ENCODE data around the gene MMP25.
"Not testable (repeated sequence)": the region's sequence is repeated elsewhere in the genome, so short reads cannot be mapped to it uniquely, and the experiment has no call there.

MMP25 gene

GRCh38 chr16:3051009-3051408 is 4.6 kb downstream of the MMP25 start:
- TF ChIP-seq, protein P1, sequence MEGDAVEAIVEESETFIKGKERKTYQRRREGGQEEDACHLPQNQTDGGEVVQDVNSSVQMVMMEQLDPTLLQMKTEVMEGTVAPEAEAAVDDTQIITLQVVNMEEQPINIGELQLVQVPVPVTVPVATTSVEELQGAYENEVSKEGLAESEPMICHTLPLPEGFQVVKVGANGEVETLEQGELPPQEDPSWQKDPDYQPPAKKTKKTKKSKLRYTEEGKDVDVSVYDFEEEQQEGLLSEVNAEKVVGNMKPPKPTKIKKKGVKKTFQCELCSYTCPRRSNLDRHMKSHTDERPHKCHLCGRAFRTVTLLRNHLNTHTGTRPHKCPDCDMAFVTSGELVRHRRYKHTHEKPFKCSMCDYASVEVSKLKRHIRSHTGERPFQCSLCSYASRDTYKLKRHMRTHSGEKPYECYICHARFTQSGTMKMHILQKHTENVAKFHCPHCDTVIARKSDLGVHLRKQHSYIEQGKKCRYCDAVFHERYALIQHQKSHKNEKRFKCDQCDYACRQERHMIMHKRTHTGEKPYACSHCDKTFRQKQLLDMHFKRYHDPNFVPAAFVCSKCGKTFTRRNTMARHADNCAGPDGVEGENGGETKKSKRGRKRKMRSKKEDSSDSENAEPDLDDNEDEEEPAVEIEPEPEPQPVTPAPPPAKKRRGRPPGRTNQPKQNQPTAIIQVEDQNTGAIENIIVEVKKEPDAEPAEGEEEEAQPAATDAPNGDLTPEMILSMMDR (IDR thresholded peaks at IDR 0.05; ENCODE audit: control insufficient read depth, extremely low read depth, insufficient read depth) = no peak
- DNase-seq (ENCODE audit: low read depth) = no peak
- H3K4me3 ChIP-seq (ENCODE audit: low read depth, low read length) = no peak overlapping the region

DNA sequence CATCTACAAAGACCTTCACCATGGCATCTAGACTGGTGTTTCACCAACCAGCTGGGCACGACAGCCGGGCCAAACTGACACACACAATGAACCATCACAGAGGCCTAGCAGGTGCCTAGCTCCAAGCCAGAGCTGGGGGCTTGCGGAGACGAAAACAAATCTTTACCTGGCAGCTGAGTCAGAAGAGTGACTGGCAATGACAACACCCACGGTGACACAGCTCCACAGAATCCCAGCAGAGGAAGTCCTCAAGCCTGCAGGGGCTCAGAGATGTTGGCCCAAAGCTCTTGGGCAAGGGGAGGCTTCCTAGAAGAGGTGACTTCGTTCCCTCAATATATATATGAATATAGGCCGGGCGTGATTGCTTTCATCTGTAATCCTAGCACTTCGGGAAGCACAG is 5.1 kb downstream of the MMP25 start:
- no peak for DNase-seq (ENCODE audit: low read depth)
- no peak overlapping the region for H3K4me3 ChIP-seq (ENCODE audit: low read depth, low read length)
- TF ChIP-seq, protein P1 (IDR thresholded peaks at IDR 0.05; ENCODE audit: control insufficient read depth, extremely low read depth, insufficient read depth) = no peak

DNA sequence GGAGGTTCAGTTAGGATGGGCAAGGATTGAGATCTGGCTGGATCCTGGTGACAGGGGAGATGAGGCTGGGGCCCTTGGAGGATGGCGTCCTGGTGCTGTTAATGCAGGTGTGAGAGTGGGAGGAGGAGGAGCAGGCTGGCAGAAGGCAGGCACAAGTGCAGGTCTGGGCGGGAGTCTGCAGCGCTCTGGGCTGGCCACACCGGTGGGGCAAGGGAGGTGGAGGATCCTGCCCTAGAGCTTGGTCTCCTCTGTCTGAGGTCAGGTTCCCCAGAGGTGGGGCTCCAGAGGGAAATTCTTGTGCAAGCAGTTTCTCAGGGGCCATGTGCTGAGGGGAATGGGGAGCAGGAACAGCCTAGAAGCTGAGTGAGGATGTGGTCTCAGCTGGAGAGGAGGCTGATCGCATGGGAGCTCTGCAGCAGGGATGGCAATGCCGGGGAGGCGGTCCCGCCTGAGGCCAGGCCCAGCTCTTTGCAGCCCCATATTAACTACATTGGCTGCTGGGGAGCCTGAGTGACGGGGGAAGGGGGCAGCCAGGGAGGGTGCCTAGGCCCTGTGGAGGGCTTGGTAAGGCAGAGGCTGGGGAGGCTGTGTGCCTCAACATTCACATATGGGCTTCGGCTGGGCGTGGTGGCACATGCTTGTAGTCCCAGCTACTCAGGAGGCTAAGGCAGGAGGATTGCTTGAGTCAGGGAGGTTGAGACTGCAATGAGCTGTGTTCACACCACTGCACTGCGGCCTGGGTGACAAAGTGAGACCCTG is 6.4 kb downstream of the MMP25 start:
- DNase-seq (ENCODE audit: low read depth); H3K4me3 ChIP-seq (ENCODE audit: low read depth, low read length): not testable (repeated sequence)

DNA sequence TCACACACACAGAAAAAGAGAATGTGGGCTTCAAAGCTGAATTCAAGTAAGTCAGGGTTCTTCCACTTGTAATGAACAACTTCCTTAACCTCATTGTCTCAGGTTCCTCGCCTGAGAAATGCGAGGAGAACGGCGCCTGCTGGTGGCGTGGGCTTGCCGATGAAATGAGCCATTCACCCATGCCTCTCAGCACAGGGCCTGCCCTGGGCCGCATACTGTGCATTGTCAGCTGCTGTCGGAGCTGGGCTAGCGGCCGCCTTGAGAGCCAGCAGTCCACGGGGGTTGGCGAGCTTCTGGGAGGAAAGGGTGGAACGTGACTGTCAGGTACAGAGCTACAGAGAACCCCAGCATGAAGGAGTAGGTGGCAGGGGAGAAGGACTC is 7.0 kb downstream of the MMP25 start:
- H3K4me3 ChIP-seq (ENCODE audit: low read depth, low read length); DNase-seq (ENCODE audit: low read depth): not testable (repeated sequence)

- TF ChIP-seq, protein P1 (IDR thresholded peaks at IDR 0.05; ENCODE audit: control insufficient read depth, extremely low read depth, insufficient read depth) = no peak
- no peak for DNase-seq (ENCODE audit: low read depth)
- no peak overlapping the region for H3K4me3 ChIP-seq (ENCODE audit: low read depth, low read length)
These were observed 8.8 kb downstream of the MMP25 start for GRCh38 chr16:3054965-3055733.

- not testable (repeated sequence) for DNase-seq (ENCODE audit: low read depth); H3K4me3 ChIP-seq (ENCODE audit: low read depth, low read length)
These were observed 9.4 kb downstream of the MMP25 start for GRCh38 chr16:3055734-3056115.

- H3K4me3 ChIP-seq (ENCODE audit: low read depth, low read length) = no peak overlapping the region
- no peak for DNase-seq (ENCODE audit: low read depth)
- TF ChIP-seq, protein P1 (IDR thresholded peaks at IDR 0.05; ENCODE audit: control insufficient read depth, extremely low read depth, insufficient read depth) = no peak
These were observed 10.2 kb downstream of the MMP25 start for GRCh38 chr16:3056336-3057180.
